IPS-18a (cell line): ENCODE data around the gene NKX6-2.

Experiments
- H3K27ac ChIP-seq: one replicate; pipeline ENCODE4 v1.5.1; 2013; ENCODE audit warnings: low read length
- H3K27me3 ChIP-seq: one replicate; pipeline ENCODE4 v1.6.1; 2013; ENCODE audit warnings: mild to moderate bottlenecking, low read length; ENCODE audit not compliant: control insufficient read depth, insufficient read depth
- H3K36me3 ChIP-seq: one replicate; pipeline ENCODE4 v1.6.1; 2013; ENCODE audit warnings: low read depth, low read length; ENCODE audit not compliant: control insufficient read depth
- H3K4me1 ChIP-seq: one replicate; pipeline ENCODE4 v1.6.1; 2013; ENCODE audit warnings: low read depth, low read length; ENCODE audit not compliant: control insufficient read depth
- H3K4me3 ChIP-seq: one replicate; pipeline ENCODE4 v1.5.1; 2013; ENCODE audit warnings: low read length
- H3K9ac ChIP-seq: one replicate; pipeline ENCODE4 v1.6.1; 2013; ENCODE audit warnings: mild to moderate bottlenecking, low read length, moderate library complexity
- H3K9me3 ChIP-seq: one replicate; pipeline ENCODE4 v1.6.1; 2013; ENCODE audit warnings: low read depth, low read length; ENCODE audit not compliant: control insufficient read depth

NKX6-2 gene

DNA sequence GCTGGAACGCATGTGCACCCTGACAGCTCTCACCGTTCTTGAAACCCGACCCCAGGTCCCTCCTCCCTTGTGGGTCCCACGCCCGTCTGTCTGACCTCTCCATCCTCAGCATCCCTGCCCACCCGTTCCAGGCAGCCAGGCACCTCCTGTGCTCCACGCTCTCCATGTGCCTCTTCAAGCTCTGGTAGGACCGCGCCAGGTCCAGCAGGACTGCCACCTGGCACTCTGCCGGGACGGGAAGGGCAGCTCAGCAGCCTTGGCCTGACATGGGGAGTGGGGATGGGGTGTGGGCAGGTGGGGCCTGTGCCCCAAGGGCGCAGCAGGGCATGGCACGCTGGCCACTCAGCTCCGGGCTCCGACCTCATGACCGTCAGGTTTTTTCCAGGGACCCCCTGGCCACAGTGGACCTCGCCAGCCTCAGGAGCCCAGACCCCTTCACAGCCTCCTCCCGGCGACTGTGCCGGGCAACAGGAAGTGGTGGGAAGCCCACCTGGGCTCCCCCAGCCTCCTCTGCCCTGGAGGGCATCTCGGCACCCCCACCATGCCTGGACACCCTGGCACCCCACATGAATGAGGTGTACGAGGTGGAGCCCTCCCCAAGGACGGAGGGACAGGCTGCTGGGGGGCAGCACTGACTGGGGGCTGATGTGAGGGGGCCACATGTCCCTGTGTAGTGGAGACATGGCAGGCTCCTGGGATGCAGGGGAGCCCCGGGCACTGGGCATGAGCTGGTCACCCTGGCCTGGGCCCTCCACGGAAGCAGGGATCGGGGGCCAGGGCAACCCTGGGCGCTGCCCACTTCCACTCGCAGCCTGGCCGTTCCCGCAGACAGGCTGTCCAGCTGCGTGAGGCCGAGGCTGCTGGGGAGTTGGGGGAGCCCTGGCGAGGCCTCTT, 25.1 kb upstream of the NKX6-2 start:
- Histone ChIP-seq H3K9me3 (no peaks in the 10 kb centered on the region), H3K4me1 (no peaks in the 10 kb centered on the region), H3K27ac (no peak overlapping the region), H3K27me3 (no peaks in the 10 kb centered on the region), H3K9ac (no peak overlapping the region), H3K4me3 (no peak overlapping the region), H3K36me3 (no peaks in the 10 kb centered on the region)

DNA sequence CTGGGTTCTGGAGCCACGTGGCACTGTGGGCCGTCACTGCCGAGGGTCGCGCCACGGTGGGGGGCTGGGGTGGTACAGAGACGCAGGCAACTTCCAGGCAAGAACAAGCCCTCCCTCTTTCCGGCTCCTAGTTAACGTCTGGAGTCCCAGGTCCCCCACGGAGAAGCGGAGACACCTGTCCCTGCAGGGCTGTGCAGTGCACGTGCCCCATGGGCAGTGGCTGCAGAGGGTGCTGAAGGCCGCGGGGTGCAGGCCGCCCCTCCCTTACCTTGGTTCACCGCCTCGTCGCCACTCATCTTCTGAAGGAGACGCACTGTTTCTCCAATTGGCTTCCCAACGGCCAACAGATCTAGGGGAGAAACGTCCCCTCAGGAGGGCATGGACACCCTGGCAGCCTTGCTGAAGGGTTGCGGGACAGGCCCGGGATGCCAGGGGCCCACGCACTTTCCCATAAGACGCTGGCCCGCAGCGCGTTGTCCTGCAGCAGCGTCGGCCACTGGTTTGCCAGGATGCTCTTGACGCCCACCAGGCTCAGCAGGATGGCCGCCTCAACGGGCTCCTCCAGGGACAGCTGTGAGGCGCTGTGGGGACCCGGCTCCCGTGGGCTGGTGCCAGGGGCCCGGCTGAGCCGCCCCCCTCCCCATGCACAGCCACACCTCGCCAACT, 24.3 kb upstream of the NKX6-2 start:
- no peaks in the 10 kb centered on the region for H3K36me3 ChIP-seq
- H3K27me3 ChIP-seq, result no peaks in the 10 kb centered on the region
- H3K27ac ChIP-seq, result no peak overlapping the region
- H3K9me3 ChIP-seq, result no peaks in the 10 kb centered on the region
- H3K4me3 ChIP-seq, result no peak overlapping the region
- H3K4me1 ChIP-seq, result no peaks in the 10 kb centered on the region
- no peak overlapping the region for H3K9ac ChIP-seq

DNA sequence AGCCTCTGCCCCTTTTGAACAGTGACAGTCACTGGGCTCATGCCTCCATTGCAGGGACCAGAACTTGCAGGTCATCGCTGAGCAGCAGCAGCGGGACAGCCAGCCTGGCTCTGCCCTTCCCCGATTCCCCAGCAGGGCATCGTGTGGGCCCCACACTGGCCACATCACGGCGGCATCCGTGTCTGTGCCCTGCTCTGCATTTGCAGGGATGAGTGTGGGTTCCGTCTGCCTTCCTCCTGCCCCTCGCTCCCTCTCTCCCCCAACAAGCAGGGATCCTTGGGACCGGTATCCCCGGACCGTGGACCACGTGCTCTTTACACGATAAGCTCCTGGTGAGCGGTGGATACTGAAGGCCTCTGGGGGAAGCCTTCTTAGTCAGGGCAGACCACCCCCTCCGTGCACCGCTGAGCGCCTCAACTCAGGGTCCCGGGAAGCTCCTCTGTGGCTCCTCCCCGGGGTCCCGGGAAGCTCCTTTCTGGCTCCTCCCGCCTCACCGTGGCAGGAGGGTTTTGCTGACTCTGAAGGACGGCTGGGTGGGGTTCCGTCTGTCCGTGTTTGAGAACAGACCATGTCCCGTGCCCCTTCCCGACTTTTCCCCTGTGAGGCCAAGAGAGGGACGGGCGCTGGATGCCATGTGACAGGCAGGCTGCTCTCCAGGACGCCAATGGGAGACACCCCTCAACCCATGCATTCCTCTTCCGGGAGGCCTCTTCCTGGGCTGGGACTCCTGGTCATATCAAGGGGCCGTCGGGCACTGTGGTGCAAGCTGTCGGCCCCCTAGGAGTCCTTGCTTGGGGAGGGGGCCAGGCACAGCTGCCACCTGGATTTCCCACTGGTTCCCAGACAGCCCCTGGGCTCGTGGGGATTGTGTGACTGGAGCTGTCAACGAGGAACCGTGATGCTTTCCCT, 23.5 kb upstream of the NKX6-2 start:
- Histone ChIP-seq H3K27ac (no peak overlapping the region), H3K9me3 (no peaks in the 10 kb centered on the region), H3K27me3 (no peaks in the 10 kb centered on the region), H3K4me1 (no peaks in the 10 kb centered on the region), H3K4me3 (no peak overlapping the region), H3K36me3 (no peaks in the 10 kb centered on the region), H3K9ac (no peak overlapping the region)

DNA sequence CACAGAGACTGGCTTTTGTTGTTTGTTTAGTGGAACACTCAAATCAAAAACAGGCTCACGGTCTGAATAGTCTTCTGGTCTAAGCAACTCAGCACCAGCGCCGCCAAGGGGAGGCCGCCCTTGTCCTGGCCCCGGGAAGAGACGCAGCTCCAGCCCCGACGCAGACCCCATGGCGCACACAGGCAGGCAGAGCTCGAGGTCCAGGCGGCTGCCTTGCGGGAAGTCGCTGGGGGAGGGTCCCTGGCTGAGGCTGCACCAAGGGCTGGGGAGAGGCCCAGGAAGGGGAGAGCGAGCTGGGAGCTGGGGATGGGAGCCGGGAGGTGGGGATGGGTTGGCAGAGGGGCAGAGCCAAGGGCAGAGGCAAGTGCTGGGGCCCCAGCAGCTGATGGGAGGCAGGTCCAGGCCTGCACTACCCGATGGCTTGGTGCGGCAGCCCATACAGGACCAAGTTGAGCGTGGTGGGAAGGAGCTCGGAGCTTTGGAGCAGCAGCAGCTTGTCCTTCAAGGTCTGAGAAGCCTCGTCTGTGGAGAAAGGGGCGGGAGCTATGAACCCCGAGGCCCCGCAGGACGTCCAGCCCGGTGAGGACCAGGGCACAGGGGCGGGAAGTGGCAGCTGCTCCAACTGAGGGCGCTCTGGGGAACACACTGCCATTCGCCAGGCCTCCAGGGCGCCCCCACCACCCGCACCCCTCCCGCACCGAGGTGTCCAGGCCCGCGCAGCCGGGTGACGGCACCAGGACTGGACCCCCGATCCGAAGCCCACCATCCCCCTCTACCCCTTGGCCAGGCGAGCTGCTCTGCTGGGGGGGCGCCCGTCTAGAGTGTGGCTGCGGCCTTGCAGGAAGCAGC, 22.7 kb upstream of the NKX6-2 start:
- no peaks in the 10 kb centered on the region for H3K27me3 ChIP-seq

DNA sequence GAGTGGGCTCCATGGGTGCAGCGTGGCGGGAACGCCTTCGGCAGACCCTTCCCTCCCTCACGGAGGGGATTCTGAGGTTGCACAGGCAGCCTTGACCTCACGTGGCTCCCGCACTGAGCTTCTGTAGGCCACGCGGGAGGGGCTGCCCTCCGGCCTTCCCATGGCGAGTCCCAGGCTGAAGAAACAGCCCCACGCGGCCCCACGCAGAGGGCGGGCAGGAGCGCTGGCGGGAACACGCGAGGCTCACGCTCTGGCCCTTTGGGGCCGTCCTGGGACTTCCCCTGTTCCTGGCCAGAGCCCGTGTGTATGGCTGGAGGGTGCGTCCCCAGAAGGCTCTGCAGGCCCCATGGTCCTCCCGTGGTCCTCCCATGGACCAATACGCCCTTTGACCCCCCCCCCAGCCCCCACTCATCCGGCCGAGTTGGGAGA, 21.7 kb upstream of the NKX6-2 start:
- no peaks in the 10 kb centered on the region for H3K36me3 ChIP-seq
- no peaks in the 10 kb centered on the region for H3K9me3 ChIP-seq
- H3K4me3 ChIP-seq, result no peak overlapping the region
- H3K4me1 ChIP-seq, result no peaks in the 10 kb centered on the region
- no peak overlapping the region for H3K27ac ChIP-seq
- no peaks in the 10 kb centered on the region for H3K27me3 ChIP-seq
- H3K9ac ChIP-seq, result no peak overlapping the region

More for the DNA sequence above, 22.7 kb upstream of the NKX6-2 start:
- H3K27ac ChIP-seq, result no peak overlapping the region
- H3K4me1 ChIP-seq, result no peaks in the 10 kb centered on the region
- H3K9ac ChIP-seq, result no peak overlapping the region
- H3K9me3 ChIP-seq, result no peaks in the 10 kb centered on the region
- no peaks in the 10 kb centered on the region for H3K36me3 ChIP-seq
- H3K4me3 ChIP-seq, result no peak overlapping the region

DNA sequence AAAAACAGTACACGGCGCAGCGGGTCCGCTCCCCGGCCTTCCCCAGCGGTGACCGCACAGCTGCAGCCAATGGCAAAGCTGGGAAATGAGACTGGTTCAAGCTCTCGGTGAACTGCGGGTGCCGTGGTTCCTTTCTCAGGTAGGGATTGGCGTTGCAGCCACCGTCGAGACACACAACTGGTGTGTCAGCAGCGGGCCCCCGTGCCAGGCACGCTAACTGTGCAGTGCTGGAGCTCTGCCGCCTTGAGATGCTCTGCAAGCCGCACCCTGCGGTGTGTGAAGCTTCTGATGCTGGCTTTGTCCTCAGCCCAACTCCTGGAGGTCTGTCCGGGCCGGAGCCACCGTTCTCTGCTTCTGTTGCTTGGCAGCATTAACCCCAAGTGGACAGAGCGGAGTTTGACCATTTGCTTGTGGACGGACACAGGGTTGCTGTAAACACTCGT, 20.6 kb upstream of the NKX6-2 start:
- no peaks in the 10 kb centered on the region for H3K4me1 ChIP-seq
- no peak overlapping the region for H3K27ac ChIP-seq
- H3K9me3 ChIP-seq, result no peaks in the 10 kb centered on the region
- H3K4me3 ChIP-seq, result no peak overlapping the region
- H3K9ac ChIP-seq, result no peak overlapping the region
- no peaks in the 10 kb centered on the region for H3K27me3 ChIP-seq
- no peaks in the 10 kb centered on the region for H3K36me3 ChIP-seq

DNA sequence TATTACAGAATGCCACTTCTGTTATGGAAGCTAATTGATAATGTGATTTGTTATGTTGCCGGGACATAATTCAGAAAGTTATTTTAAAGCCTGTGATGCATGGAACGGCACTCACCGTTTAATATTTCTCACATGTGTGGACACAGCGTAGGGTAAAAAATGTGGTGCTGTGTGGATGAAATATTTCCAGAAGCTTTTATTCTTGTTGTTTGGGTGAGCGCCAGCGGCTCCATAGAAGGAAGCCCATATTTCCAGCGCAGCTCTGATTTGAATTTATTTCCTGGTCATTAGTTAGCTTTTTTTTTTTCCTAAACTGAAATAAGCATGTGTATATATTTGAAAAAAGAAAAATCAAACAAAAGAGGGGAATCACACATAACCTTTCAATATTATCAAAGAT, 20.2 kb upstream of the NKX6-2 start:
- Histone ChIP-seq H3K4me3 (no peak overlapping the region), H3K9me3 (no peaks in the 10 kb centered on the region)

DNA sequence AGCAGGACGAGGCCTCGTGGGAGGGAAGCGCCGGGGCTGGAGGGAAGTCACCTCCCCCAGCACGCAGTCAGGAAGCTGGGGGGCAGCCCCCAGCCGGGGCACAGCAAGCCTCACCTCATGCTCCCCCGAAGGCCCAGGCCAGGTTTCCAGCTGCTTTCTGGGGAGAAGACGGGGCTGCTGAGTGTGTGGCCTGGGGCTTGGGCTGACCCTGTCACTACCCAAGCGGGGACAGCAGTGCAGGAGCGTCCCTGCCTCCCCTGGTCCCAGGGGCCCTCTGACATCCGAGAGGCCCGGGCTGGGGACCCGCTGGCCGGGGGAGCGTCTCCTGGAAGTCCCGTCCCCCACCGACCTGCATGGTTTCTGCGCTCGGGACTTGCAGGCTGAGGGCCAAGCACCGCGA, 19.7 kb upstream of the NKX6-2 start:
- Histone ChIP-seq H3K9ac (no peak overlapping the region), H3K4me3 (no peak overlapping the region), H3K27me3 (no peaks in the 10 kb centered on the region), H3K27ac (no peak overlapping the region), H3K4me1 (no peaks in the 10 kb centered on the region), H3K36me3 (no peaks in the 10 kb centered on the region), H3K9me3 (no peaks in the 10 kb centered on the region)

More for the DNA sequence above, 20.2 kb upstream of the NKX6-2 start:
- no peak overlapping the region for H3K27ac ChIP-seq
- no peak overlapping the region for H3K9ac ChIP-seq
- no peaks in the 10 kb centered on the region for H3K4me1 ChIP-seq
- no peaks in the 10 kb centered on the region for H3K27me3 ChIP-seq
- no peaks in the 10 kb centered on the region for H3K36me3 ChIP-seq

DNA sequence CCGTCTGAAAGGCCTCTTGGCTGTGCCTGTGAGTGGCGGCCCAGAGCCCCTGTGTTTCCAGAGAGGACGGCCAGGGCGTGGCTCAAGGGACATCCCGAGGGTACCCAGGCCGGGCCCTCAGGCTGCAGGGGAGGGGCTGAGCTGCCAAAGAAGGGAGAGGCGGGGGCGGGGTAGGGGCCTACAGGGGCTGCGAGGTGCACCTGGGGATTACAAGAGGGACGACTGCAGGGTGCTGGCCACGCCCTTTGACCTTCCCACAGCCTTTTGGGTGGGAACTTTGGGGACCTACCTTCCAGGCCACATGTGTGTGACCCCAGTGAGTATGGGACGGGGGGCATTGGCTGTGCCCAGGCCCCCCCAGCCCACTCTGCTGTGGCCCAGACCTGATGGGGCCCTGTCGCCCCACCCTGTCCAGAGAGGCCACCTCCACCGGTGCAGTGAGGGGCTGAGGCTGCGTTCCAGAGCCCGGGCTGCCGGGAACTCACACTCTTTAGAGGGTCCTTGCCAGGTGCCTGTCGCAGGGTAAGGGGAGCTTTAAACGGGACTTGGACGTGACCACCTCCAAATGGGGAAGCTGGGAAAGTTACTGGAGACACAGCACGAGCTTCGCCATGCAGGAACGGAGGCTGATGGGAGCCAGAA, 19.0 kb upstream of the NKX6-2 start:
- H3K9ac ChIP-seq, result no peak overlapping the region
- no peak overlapping the region for H3K27ac ChIP-seq
- H3K36me3 ChIP-seq, result no peaks in the 10 kb centered on the region
- H3K4me3 ChIP-seq, result no peak overlapping the region
- no peaks in the 10 kb centered on the region for H3K27me3 ChIP-seq
- no peaks in the 10 kb centered on the region for H3K4me1 ChIP-seq
- H3K9me3 ChIP-seq, result no peaks in the 10 kb centered on the region

DNA sequence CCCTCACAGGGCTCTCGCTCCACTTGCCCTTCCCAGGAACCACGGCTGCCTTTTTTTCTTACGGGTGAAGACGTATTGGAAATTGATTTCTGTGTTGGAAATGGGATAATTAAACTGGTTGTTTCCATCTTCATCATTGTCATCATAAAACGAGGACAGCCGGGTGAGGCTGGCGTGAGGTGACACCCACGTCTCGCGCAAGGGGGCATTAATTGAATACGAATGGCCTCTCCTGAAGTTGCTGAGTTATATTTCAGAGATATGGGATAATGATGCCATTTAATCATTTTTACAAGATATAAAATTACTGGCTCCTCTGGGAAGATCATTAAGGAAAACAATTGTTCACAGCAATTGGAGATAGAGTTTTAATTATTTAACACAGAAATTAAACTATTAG, 18.3 kb upstream of the NKX6-2 start:
- H3K27ac ChIP-seq, result no peak overlapping the region
- H3K27me3 ChIP-seq, result no peaks in the 10 kb centered on the region
- H3K9ac ChIP-seq, result no peak overlapping the region
- no peaks in the 10 kb centered on the region for H3K9me3 ChIP-seq
- no peak overlapping the region for H3K4me3 ChIP-seq
- no peaks in the 10 kb centered on the region for H3K4me1 ChIP-seq
- H3K36me3 ChIP-seq, result no peaks in the 10 kb centered on the region
